Urothelium cell line (cell line): ENCODE results near the gene TMEM141.

Source experiments
- DNase-seq: peaks from one replicate; pipeline ENCODE4 v3.0.0; 2011; ENCODE audit warnings: low spot score, mixed read lengths
- FAIRE-seq: peaks from 2 replicates; lab custom pipeline; 2011; peaks lifted over from hg19 to GRCh38; lab: Jason Lieb, UNC

Gene TMEM141

GRCh38 chr9:136790640-136791515, at the start of gene TMEM141:
Gene TMEM141 (plus strand): TSS chr9:136791344. CDS start chr9:136791371, 27 bp downstream.
- FAIRE-seq: no peak
- DNase-seq: peak; percentile 98

- FAIRE-seq (no peak), DNase-seq (no peak)
Measured at GRCh38 chr9:136741883-136742571, 49.1 kb upstream of the TMEM141 start.

GRCh38 chr9:136742591-136743391, 48.4 kb upstream of the TMEM141 start, which contains the start of gene LCN10:
Gene LCN10 (minus strand): TSS chr9:136742940. CDS start chr9:136742903, 37 bp downstream.
- no peak for DNase-seq
- FAIRE-seq: no peak

GRCh38 chr9:136743639-136744211, 47.4 kb upstream of the TMEM141 start:
- FAIRE-seq (no peak), DNase-seq (no peak)

- FAIRE-seq: no peak
- DNase-seq: no peak
Measured at GRCh38 chr9:136744773-136745172, 46.4 kb upstream of the TMEM141 start.

- no peak for FAIRE-seq
- DNase-seq: no peak
Measured at GRCh38 chr9:136745389-136746154, 45.6 kb upstream of the TMEM141 start.

GRCh38 chr9:136746155-136746490, 45.0 kb upstream of the TMEM141 start:
- DNase-seq: no peak
- no peak for FAIRE-seq

GRCh38 chr9:136746621-136747020, 44.5 kb upstream of the TMEM141 start:
- FAIRE-seq: no peak

GRCh38 chr9:136747161-136748060, 43.7 kb upstream of the TMEM141 start:
- DNase-seq (no peak), FAIRE-seq (no peak)

More at GRCh38 chr9:136746621-136747020, 44.5 kb upstream of the TMEM141 start:
- no peak for DNase-seq

GRCh38 chr9:136748201-136748600, 42.9 kb upstream of the TMEM141 start, which contains the start of gene LCN6:
Gene LCN6 (minus strand): TSS chr9:136748525. CDS start chr9:136748483, 42 bp downstream.
- no peak for FAIRE-seq

GRCh38 chr9:136748666-136749611, 42.2 kb upstream of the TMEM141 start:
- DNase-seq (no peak), FAIRE-seq (no peak)

More at GRCh38 chr9:136748201-136748600, 42.9 kb upstream of the TMEM141 start, which contains the start of gene LCN6:
- DNase-seq: no peak

GRCh38 chr9:136750526-136750925, 40.6 kb upstream of the TMEM141 start:
- DNase-seq (no peak), FAIRE-seq (no peak)

- FAIRE-seq (no peak), DNase-seq (no peak)
Measured at GRCh38 chr9:136751244-136751643, 39.9 kb upstream of the TMEM141 start.

- no peak for DNase-seq
- FAIRE-seq: no peak
Measured at GRCh38 chr9:136751814-136752213, 39.3 kb upstream of the TMEM141 start.

GRCh38 chr9:136753371-136754058, 37.6 kb upstream of the TMEM141 start:
- no peak for FAIRE-seq

GRCh38 chr9:136754059-136754572, 37.0 kb upstream of the TMEM141 start:
- no peak for DNase-seq

More at GRCh38 chr9:136753371-136754058, 37.6 kb upstream of the TMEM141 start:
- DNase-seq: no peak

More at GRCh38 chr9:136754059-136754572, 37.0 kb upstream of the TMEM141 start:
- no peak for FAIRE-seq
